ENCODE measurements around the gene TANGO2. TPM values are rescaled to one million over a fixed set of nuclear protein-coding genes. Genes with fewer than 3 reads are reported as not detected.

Gene TANGO2
- total and polyA plus RNA-seq, 2 of the 8 experiments (the other 6 are each of a cell fraction or from before 2014, with no cell fraction given): 10.1 to 18.4 TPM

DNA sequence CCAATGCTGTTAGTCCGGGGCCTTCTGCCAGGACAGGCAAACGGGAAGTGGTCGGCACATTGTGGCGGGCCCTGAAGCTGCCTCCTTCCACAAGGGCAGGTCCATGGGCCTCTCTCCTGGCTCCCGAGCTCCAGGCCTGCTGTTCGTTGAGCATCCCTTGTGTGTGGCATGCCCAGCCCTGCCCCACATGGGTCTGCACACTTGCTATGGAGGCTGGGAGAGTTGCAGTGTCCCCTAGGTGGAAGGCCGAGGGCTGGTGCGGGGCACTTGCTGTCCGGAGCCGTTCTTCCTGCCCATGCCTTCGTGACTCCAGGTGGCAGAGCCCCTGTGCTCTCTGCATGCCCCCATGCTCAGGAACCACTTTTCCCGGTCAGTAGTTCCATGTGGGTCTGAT, 33.1 kb downstream of the TANGO2 start:
- Histone ChIP-seq H3K14ac (ENCODE audit: insufficient read length) (no peak overlapping the region), H3K79me2 (ENCODE audit: control insufficient read depth in 1 of 2, insufficient read depth in 2 of 2, low read length in 2 of 2) (no peaks in the 10 kb centered on the region), H3K56ac (replicated peaks; ENCODE audit: insufficient read length, low read depth, low read length) (no peak overlapping the region), H3K9me3 (ENCODE audit: insufficient read depth in 2 of 2, low read depth in 1 of 2, low read length in 1 of 2) (no peaks in the 10 kb centered on the region), H2BK5ac (ENCODE audit: low read depth, low read length) (no peak overlapping the region; the same call in 1 of the 2 replicates), H3K36me3 (ENCODE audit: control insufficient read depth in 2 of 4, insufficient read depth in 4 of 4, low read length in 3 of 4) (no peaks in the 10 kb centered on the region), H3K4me2 (ENCODE audit: insufficient read depth in 1 of 2, low read depth in 2 of 2, low read length in 2 of 2) (no peak overlapping the region), H4K20me1 (replicated peaks in 1 of 2; ENCODE audit: control insufficient read depth in 1 of 2, insufficient read depth in 2 of 2, low read length in 2 of 2) (peaks cover 0 to 5% of the 10 kb centered on the region in 2 experiments), H3K18ac (ENCODE audit: extremely low read depth, low read length) (no peak overlapping the region), H2BK20ac (ENCODE audit: low read length) (no peak overlapping the region), H4K91ac (replicated peaks; ENCODE audit: insufficient read length, low read length) (no peak overlapping the region), H3K79me1 (ENCODE audit: low read depth, low read length) (no peaks in the 10 kb centered on the region), H3K23ac (ENCODE audit: insufficient read length) (no peak overlapping the region), H2AK5ac (ENCODE audit: low read depth, low read length) (no peak overlapping the region), H3K23me2 (ENCODE audit: low read depth, low read length) (0 out of 2 replicates have a peak, but pooled peaks cover 1% of the 10 kb centered on the region), H2BK120ac (replicated peaks; ENCODE audit: low read depth, low read length) (no peak overlapping the region), H3K27me3 (replicated peaks in 1 of 4; ENCODE audit: control insufficient read depth in 3 of 4, extremely low read depth in 1 of 4, insufficient read depth in 3 of 4, low read length in 3 of 4) (no peaks in the 10 kb centered on the region; a peak in 1 of 7 replicates), H4K5ac (ENCODE audit: insufficient read length, low read depth, low read length) (no peak overlapping the region), H3K4ac (replicated peaks; ENCODE audit: insufficient read length, low read depth, low read length) (no peak overlapping the region), H2BK15ac (ENCODE audit: low read length) (no peak overlapping the region), H3K9ac (replicated peaks in 1 of 4; ENCODE audit: extremely low read depth in 1 of 4, low read depth in 3 of 4, low read length in 3 of 4) (no peak overlapping the region), H3K4me1 (replicated peaks in 1 of 4; ENCODE audit: control insufficient read depth in 3 of 4, insufficient read depth in 4 of 4, low read length in 3 of 4) (no peaks in the 10 kb centered on the region), H3K4me3 (ENCODE audit: extremely low read depth in 1 of 4, insufficient read depth in 2 of 4, low read depth in 3 of 4, low read length in 4 of 4) (no peak overlapping the region), H3K27ac (ENCODE audit: low read depth, low read length) (no peak overlapping the region), H2BK12ac (ENCODE audit: low read depth, low read length) (no peak overlapping the region), H4K8ac (ENCODE audit: extremely low read depth, insufficient read depth, low read length) (no peak overlapping the region), H2AFZ (ENCODE audit: low read length) (no peak overlapping the region)
- ChIA-PET CTCF (ENCODE audit: partially characterized antibody) (interaction anchor here (0.7 to 1.5 kb wide), 5 partner anchors 16 to 101 kb away, joined by 3 to 4 read pairs (median 3); no protein-coding TSS in a partner anchor), POLR2A (ENCODE audit: partially characterized antibody) (no interaction called here)
- no peak for DNase-seq (ENCODE audit: low read depth in 1 of 2, low spot score in 2 of 2)
- WGBS, 2 experiments (ENCODE audit: extremely low coverage in 1 of 2, insufficient coverage in 1 of 2, insufficient read length in 1 of 2, insufficient replicate concordance in 2 of 2, low coverage in 1 of 2, low lambda C conversion rate in 2 of 2, missing lambda C conversion rate in 1 of 2): 90% methylated on average over 11 of the region's 12 CpGs; no CpG with 5 or more reads in 1 of the 2 experiments
- no peak for FAIRE-seq
- TF ChIP-seq ATF2 (IDR thresholded peaks at IDR 0.05; ENCODE audit: low read length) (no peak), CTCF (IDR thresholded peaks at IDR 0.05; ENCODE audit: control extremely low read depth in 1 of 3, insufficient read depth in 1 of 3, low read depth in 1 of 3, low read length in 3 of 3) (no peak), POLR2AphosphoS5 (IDR thresholded peaks at IDR 0.05; ENCODE audit: low read depth, low read length) (no peak), TAF1 (IDR thresholded peaks at IDR 0.05; ENCODE audit: low read depth, low read length) (no peak), JUND (IDR thresholded peaks at IDR 0.05; ENCODE audit: low read length) (no peak), EZH2 (IDR thresholded peaks at IDR 0.05; ENCODE audit: low read depth, low read length, severe bottlenecking) (no peak), KDM4A (IDR thresholded peaks at IDR 0.05; ENCODE audit: low read depth, low read length, severe bottlenecking) (no peak), CHD2 (IDR thresholded peaks at IDR 0.05; ENCODE audit: low read length) (no peak), POLR2A (IDR thresholded peaks at IDR 0.05; ENCODE audit: control extremely low read depth in 1 of 2, low read depth in 2 of 2, low read length in 2 of 2) (no peak)
- TF ChIP-seq, protein P1, sequence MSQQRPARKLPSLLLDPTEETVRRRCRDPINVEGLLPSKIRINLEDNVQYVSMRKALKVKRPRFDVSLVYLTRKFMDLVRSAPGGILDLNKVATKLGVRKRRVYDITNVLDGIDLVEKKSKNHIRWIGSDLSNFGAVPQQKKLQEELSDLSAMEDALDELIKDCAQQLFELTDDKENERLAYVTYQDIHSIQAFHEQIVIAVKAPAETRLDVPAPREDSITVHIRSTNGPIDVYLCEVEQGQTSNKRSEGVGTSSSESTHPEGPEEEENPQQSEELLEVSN (IDR thresholded peaks at IDR 0.05): no peak

Measured in H1 (cell line).